ENCODE results near the gene TANC1. TPM values are rescaled to one million over a fixed set of nuclear protein-coding genes. Genes with fewer than 3 reads are reported as not detected.

TANC1 gene
- total and polyA plus RNA-seq, 2 experiments from 2014 or later: 2.8 to 9.5 TPM

DNA sequence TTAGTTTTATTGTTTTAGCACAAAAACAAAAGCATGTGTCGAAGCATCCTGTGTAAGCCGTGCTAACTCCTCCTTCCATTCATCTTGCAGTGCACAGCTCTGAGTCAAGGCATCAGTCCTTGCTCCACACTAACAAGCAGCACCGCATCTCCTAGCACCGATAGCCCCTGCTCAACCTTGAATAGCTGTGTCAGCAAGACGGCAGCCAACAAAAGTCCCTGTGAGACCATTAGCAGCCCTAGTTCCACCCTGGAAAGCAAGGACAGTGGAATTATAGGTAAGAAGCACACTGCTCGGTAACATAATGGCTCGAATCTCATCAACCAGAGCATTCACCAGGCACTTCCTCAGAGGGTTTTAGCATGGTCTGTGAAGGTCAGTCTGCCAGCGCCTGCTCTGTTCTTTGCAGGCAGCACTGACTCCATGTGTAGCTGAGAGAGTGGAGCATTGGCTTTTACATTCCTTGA lies 181.9 kb downstream of the TANC1 start (continued):
- TF ChIP-seq, protein P1, sequence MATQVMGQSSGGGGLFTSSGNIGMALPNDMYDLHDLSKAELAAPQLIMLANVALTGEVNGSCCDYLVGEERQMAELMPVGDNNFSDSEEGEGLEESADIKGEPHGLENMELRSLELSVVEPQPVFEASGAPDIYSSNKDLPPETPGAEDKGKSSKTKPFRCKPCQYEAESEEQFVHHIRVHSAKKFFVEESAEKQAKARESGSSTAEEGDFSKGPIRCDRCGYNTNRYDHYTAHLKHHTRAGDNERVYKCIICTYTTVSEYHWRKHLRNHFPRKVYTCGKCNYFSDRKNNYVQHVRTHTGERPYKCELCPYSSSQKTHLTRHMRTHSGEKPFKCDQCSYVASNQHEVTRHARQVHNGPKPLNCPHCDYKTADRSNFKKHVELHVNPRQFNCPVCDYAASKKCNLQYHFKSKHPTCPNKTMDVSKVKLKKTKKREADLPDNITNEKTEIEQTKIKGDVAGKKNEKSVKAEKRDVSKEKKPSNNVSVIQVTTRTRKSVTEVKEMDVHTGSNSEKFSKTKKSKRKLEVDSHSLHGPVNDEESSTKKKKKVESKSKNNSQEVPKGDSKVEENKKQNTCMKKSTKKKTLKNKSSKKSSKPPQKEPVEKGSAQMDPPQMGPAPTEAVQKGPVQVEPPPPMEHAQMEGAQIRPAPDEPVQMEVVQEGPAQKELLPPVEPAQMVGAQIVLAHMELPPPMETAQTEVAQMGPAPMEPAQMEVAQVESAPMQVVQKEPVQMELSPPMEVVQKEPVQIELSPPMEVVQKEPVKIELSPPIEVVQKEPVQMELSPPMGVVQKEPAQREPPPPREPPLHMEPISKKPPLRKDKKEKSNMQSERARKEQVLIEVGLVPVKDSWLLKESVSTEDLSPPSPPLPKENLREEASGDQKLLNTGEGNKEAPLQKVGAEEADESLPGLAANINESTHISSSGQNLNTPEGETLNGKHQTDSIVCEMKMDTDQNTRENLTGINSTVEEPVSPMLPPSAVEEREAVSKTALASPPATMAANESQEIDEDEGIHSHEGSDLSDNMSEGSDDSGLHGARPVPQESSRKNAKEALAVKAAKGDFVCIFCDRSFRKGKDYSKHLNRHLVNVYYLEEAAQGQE (IDR thresholded peaks at IDR 0.05; ENCODE audit: unreplicated experiment): no peak
- no peak for TF ChIP-seq STAT1 (IDR thresholded peaks at IDR 0.05; ENCODE audit: unreplicated experiment)
- TF ChIP-seq EZH2 (IDR thresholded peaks at IDR 0.05; ENCODE audit: low read depth, unreplicated experiment): no peak
- no peak for TF ChIP-seq ZNF331 (CRISPR knock-in tag; IDR thresholded peaks at IDR 0.05; ENCODE audit: low read depth)
- no peak for TF ChIP-seq CREB1 (CRISPR knock-in tag; IDR thresholded peaks at IDR 0.05; ENCODE audit: low read depth)
- TF ChIP-seq, protein P2, sequence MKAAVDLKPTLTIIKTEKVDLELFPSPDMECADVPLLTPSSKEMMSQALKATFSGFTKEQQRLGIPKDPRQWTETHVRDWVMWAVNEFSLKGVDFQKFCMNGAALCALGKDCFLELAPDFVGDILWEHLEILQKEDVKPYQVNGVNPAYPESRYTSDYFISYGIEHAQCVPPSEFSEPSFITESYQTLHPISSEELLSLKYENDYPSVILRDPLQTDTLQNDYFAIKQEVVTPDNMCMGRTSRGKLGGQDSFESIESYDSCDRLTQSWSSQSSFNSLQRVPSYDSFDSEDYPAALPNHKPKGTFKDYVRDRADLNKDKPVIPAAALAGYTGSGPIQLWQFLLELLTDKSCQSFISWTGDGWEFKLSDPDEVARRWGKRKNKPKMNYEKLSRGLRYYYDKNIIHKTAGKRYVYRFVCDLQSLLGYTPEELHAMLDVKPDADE (IDR thresholded peaks at IDR 0.05): no peak

DNA sequence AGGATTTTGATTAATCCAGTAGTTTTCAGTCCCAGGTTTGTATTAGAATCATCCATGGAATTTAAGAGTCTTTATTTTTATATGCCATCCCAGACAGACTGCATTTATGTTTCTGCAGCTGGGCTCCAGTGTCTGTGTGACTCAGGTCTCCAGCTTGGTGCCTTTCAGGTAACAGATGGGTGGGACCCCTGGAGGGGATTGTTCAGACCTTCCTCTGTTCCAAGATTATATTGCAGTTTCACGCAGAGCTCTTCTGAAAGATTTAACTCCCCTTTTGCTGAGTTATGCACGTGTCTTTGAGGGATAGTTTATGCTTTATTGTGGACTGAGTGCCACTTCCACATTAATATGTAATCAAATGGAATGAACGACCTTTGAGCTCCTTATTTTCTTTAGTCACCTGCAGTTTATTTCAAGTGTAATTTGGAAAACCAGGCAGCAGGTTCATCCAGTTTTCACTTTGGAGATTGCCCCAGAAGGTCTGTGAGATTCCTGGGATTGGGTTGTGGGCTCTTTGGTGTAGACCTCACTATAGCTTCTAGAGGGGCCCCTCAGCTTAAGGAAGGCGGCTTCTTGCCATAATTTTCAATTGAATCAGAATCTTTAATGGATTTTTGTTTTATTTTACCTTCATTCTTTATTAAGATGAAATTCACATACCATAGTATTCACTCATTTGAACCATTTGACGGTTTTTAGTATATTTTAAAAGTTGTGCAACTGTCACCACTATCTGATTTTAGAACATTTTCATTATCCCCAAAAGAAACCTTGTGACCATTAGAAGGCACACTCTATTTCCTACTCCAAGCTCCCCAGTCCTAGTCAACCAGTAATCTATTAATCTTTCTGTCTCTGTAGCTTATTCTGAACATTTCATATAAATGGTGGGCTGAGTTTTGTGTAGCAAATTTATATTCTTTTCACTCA lies 183.0 kb downstream of the TANC1 start:
- no peak for ATAC-seq
- Mint-ChIP-seq H3K4me1 (peaks cover 18% of the 10 kb centered on the region), H3K4me3 (no peak overlapping the region), H3K9me3 (no peaks in the 10 kb centered on the region), H3K27ac (no peak overlapping the region; the same call in 1 of the 2 replicates), H3K27me3 (ENCODE audit: insufficient read depth, low read depth, poor library complexity) (no peaks in the 10 kb centered on the region), H3K36me3 (ENCODE audit: low read depth) (no peaks in the 10 kb centered on the region)
- Histone ChIP-seq H3K27ac (ENCODE audit: low read depth) (no peak overlapping the region), H3K4me2 (no peak overlapping the region), H3F3A (replicated peaks; ENCODE audit: low read depth) (no peaks in the 10 kb centered on the region), H3K4me3 (no peak overlapping the region), H4K20me1 (replicated peaks; ENCODE audit: insufficient read depth) (no peaks in the 10 kb centered on the region), H3K36me3 (ENCODE audit: insufficient read depth) (no peaks in the 10 kb centered on the region), H2AFZ (no peak overlapping the region), H3K9me2 (ENCODE audit: insufficient read depth) (no peaks in the 10 kb centered on the region), H3K27me3 (ENCODE audit: insufficient read depth) (no peaks in the 10 kb centered on the region), H3K79me2 (replicated peaks; ENCODE audit: insufficient read depth) (no peaks in the 10 kb centered on the region), H3K4me1 (ENCODE audit: insufficient read depth) (0 out of 2 replicates have a peak, but pooled peaks cover 3% of the 10 kb centered on the region)
- no peak for DNase-seq (ENCODE audit: low spot score)
- TF ChIP-seq POLR2AphosphoS5 (IDR thresholded peaks at IDR 0.05; ENCODE audit: low read depth): no peak
- TF ChIP-seq, protein P1 (IDR thresholded peaks at IDR 0.05; ENCODE audit: unreplicated experiment): no peak
- no peak for TF ChIP-seq EZH2phosphoT487 (IDR thresholded peaks at IDR 0.05; ENCODE audit: unreplicated experiment)
- TF ChIP-seq, protein P2 (IDR thresholded peaks at IDR 0.05): no peak
- TF ChIP-seq NANOG (IDR thresholded peaks at IDR 0.05; ENCODE audit: borderline replicate concordance): no peak
- no peak for TF ChIP-seq STAT1 (IDR thresholded peaks at IDR 0.05; ENCODE audit: unreplicated experiment)
- no peak for TF ChIP-seq CREB1 (CRISPR knock-in tag; IDR thresholded peaks at IDR 0.05; ENCODE audit: low read depth)
- TF ChIP-seq, protein P3, sequence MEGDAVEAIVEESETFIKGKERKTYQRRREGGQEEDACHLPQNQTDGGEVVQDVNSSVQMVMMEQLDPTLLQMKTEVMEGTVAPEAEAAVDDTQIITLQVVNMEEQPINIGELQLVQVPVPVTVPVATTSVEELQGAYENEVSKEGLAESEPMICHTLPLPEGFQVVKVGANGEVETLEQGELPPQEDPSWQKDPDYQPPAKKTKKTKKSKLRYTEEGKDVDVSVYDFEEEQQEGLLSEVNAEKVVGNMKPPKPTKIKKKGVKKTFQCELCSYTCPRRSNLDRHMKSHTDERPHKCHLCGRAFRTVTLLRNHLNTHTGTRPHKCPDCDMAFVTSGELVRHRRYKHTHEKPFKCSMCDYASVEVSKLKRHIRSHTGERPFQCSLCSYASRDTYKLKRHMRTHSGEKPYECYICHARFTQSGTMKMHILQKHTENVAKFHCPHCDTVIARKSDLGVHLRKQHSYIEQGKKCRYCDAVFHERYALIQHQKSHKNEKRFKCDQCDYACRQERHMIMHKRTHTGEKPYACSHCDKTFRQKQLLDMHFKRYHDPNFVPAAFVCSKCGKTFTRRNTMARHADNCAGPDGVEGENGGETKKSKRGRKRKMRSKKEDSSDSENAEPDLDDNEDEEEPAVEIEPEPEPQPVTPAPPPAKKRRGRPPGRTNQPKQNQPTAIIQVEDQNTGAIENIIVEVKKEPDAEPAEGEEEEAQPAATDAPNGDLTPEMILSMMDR (conservative IDR thresholded peaks at IDR 0.05; ENCODE audit: low read depth in 2 of 2): no peak
- TF ChIP-seq ZNF331 (CRISPR knock-in tag; IDR thresholded peaks at IDR 0.05; ENCODE audit: low read depth): no peak
- no peak for TF ChIP-seq ZNF114 (CRISPR knock-in tag; IDR thresholded peaks at IDR 0.05)
- no peak for TF ChIP-seq JUNB (IDR thresholded peaks at IDR 0.05; ENCODE audit: unreplicated experiment)
